ENCODE data around the gene PES1.
A peak's percentile ranks its signal among the peaks of the same experiment; 100 is the strongest.
"Not testable (repeated sequence)": the region's sequence is repeated elsewhere in the genome, so short reads cannot be mapped to it uniquely, and the experiment has no call there.

Gene PES1

GRCh38 chr22:30592360-30592713, 627 bp upstream of the PES1 start:
- not testable (repeated sequence) for H3K27ac ChIP-seq (ENCODE audit: low read depth, low read length); H3K79me2 ChIP-seq (ENCODE audit: control insufficient read depth, insufficient read depth, low read length, poor library complexity); H3K14ac ChIP-seq (ENCODE audit: low read length); H4K8ac ChIP-seq (ENCODE audit: low read depth, low read length); H3K79me1 ChIP-seq (ENCODE audit: low read length); H3K4me1 ChIP-seq (ENCODE audit: control insufficient read depth in 1 of 2, insufficient read depth in 2 of 2, low read length in 2 of 2); H3K9ac ChIP-seq (ENCODE audit: low read length); H3K18ac ChIP-seq (ENCODE audit: low read length); H3K23ac ChIP-seq (ENCODE audit: low read length); DNase-seq; H3K9me3 ChIP-seq (ENCODE audit: insufficient read depth, low read depth, low read length); H2BK120ac ChIP-seq (ENCODE audit: insufficient read depth, low read length, poor library complexity); H2BK5ac ChIP-seq (ENCODE audit: low read depth, low read length, poor library complexity); H3K4me3 ChIP-seq (ENCODE audit: low read depth, low read length); H2BK12ac ChIP-seq (ENCODE audit: low read length); H4K12ac ChIP-seq (ENCODE audit: low read depth, low read length); H4K91ac ChIP-seq (ENCODE audit: low read depth, low read length); H3K4ac ChIP-seq (ENCODE audit: low read depth, low read length); H2AFZ ChIP-seq (ENCODE audit: insufficient read depth, low read length, poor library complexity); H3K27me3 ChIP-seq (ENCODE audit: insufficient read depth, low read length); H2AK5ac ChIP-seq (ENCODE audit: low read length)
- peaks cover 16 to 19% of the 10 kb centered on the region in 2 experiments for H3K36me3 ChIP-seq (ENCODE audit: control insufficient read depth in 1 of 2, insufficient read depth in 2 of 2, low read length in 2 of 2)
- peak overlapping the region; percentile 45 for H3K4me2 ChIP-seq (ENCODE audit: low read length)
- no CpG with 5 or more reads among the region's 18 CpGs for WGBS (ENCODE audit: extremely low coverage, insufficient coverage, insufficient read length)

- Histone ChIP-seq H3K27me3 (ENCODE audit: insufficient read depth, low read length) (no peaks in the 10 kb centered on the region), H2AK5ac (ENCODE audit: low read length) (peak overlapping the region; percentile 27), H3K4me2 (ENCODE audit: low read length) (peak overlapping the region; percentile 82), H3K79me1 (ENCODE audit: low read length) (no peaks in the 10 kb centered on the region), H2AFZ (ENCODE audit: insufficient read depth, low read length, poor library complexity) (no peak overlapping the region), H2BK5ac (ENCODE audit: low read depth, low read length, poor library complexity) (no peak overlapping the region), H3K4me1 (ENCODE audit: control insufficient read depth in 1 of 2, insufficient read depth in 2 of 2, low read length in 2 of 2) (peaks cover 0 to 5% of the 10 kb centered on the region in 2 experiments), H2BK12ac (ENCODE audit: low read length) (no peak overlapping the region), H4K8ac (ENCODE audit: low read depth, low read length) (peak overlapping the region; percentile 70), H3K79me2 (ENCODE audit: control insufficient read depth, insufficient read depth, low read length, poor library complexity) (peaks cover 5% of the 10 kb centered on the region), H3K9me3 (ENCODE audit: insufficient read depth, low read depth, low read length) (no peaks in the 10 kb centered on the region), H3K18ac (ENCODE audit: low read length) (no peak overlapping the region), H4K91ac (ENCODE audit: low read depth, low read length) (peak overlapping the region; percentile 20), H3K9ac (ENCODE audit: low read length) (peak overlapping the region; percentile 91), H2BK120ac (ENCODE audit: insufficient read depth, low read length, poor library complexity) (no peak overlapping the region), H3K23ac (ENCODE audit: low read length) (peak overlapping the region; percentile 12), H3K14ac (ENCODE audit: low read length) (no peak overlapping the region), H3K4me3 (ENCODE audit: low read depth, low read length) (peak overlapping the region; percentile 80), H3K36me3 (ENCODE audit: control insufficient read depth in 1 of 2, insufficient read depth in 2 of 2, low read length in 2 of 2) (peaks cover 27 to 31% of the 10 kb centered on the region in 2 experiments), H4K12ac (ENCODE audit: low read depth, low read length) (peak overlapping the region; percentile 28), H3K27ac (ENCODE audit: low read depth, low read length) (no peak overlapping the region), H3K4ac (ENCODE audit: low read depth, low read length) (peak overlapping the region; percentile 80)
- WGBS (ENCODE audit: extremely low coverage, insufficient coverage, insufficient read length) = no CpG with 5 or more reads among the region's 14 CpGs
- DNase-seq = peak in 1 of 2 donors; percentile 32
Observed at GRCh38 chr22:30591191-30591587, 521 bp downstream of the PES1 start.

- Histone ChIP-seq H3K9me3 (ENCODE audit: insufficient read depth, low read depth, low read length) (no peaks in the 10 kb centered on the region), H3K4ac (ENCODE audit: low read depth, low read length) (no peak overlapping the region), H4K12ac (ENCODE audit: low read depth, low read length) (no peak overlapping the region), H3K27ac (ENCODE audit: low read depth, low read length) (no peak overlapping the region), H3K79me2 (ENCODE audit: control insufficient read depth, insufficient read depth, low read length, poor library complexity) (peaks cover 4% of the 10 kb centered on the region), H3K27me3 (ENCODE audit: insufficient read depth, low read length) (no peaks in the 10 kb centered on the region), H2BK12ac (ENCODE audit: low read length) (no peak overlapping the region), H2BK5ac (ENCODE audit: low read depth, low read length, poor library complexity) (no peak overlapping the region), H3K4me2 (ENCODE audit: low read length) (no peak overlapping the region), H4K91ac (ENCODE audit: low read depth, low read length) (no peak overlapping the region), H3K4me1 (ENCODE audit: control insufficient read depth in 1 of 2, insufficient read depth in 2 of 2, low read length in 2 of 2) (peaks cover 0 to 5% of the 10 kb centered on the region in 2 experiments), H2BK120ac (ENCODE audit: insufficient read depth, low read length, poor library complexity) (no peak overlapping the region), H3K18ac (ENCODE audit: low read length) (no peak overlapping the region), H2AK5ac (ENCODE audit: low read length) (no peak overlapping the region), H3K14ac (ENCODE audit: low read length) (no peak overlapping the region), H3K23ac (ENCODE audit: low read length) (no peak overlapping the region), H4K8ac (ENCODE audit: low read depth, low read length) (no peak overlapping the region), H3K9ac (ENCODE audit: low read length) (no peak overlapping the region), H3K4me3 (ENCODE audit: low read depth, low read length) (no peak overlapping the region), H3K79me1 (ENCODE audit: low read length) (no peaks in the 10 kb centered on the region), H3K36me3 (ENCODE audit: control insufficient read depth in 1 of 2, insufficient read depth in 2 of 2, low read length in 2 of 2) (peaks cover 69 to 77% of the 10 kb centered on the region in 2 experiments), H2AFZ (ENCODE audit: insufficient read depth, low read length, poor library complexity) (no peak overlapping the region)
- no CpG with 5 or more reads among the region's 8 CpGs for WGBS (ENCODE audit: extremely low coverage, insufficient coverage, insufficient read length)
- DNase-seq = no peak
Observed at GRCh38 chr22:30586414-30586813, 5.3 kb downstream of the PES1 start.

GRCh38 chr22:30584441-30584840, 7.3 kb downstream of the PES1 start:
- Histone ChIP-seq H3K4me3 (ENCODE audit: low read depth, low read length) (peak overlapping the region; percentile 21), H3K79me2 (ENCODE audit: control insufficient read depth, insufficient read depth, low read length, poor library complexity) (no peaks in the 10 kb centered on the region), H3K27ac (ENCODE audit: low read depth, low read length) (no peak overlapping the region), H3K79me1 (ENCODE audit: low read length) (no peaks in the 10 kb centered on the region), H2AK5ac (ENCODE audit: low read length) (no peak overlapping the region), H2BK120ac (ENCODE audit: insufficient read depth, low read length, poor library complexity) (no peak overlapping the region), H4K12ac (ENCODE audit: low read depth, low read length) (no peak overlapping the region), H3K27me3 (ENCODE audit: insufficient read depth, low read length) (no peaks in the 10 kb centered on the region), H3K4me2 (ENCODE audit: low read length) (no peak overlapping the region), H4K8ac (ENCODE audit: low read depth, low read length) (no peak overlapping the region), H3K4me1 (ENCODE audit: control insufficient read depth in 1 of 2, insufficient read depth in 2 of 2, low read length in 2 of 2) (no peaks in the 10 kb centered on the region), H3K9me3 (ENCODE audit: insufficient read depth, low read depth, low read length) (no peaks in the 10 kb centered on the region), H4K91ac (ENCODE audit: low read depth, low read length) (no peak overlapping the region), H3K36me3 (ENCODE audit: control insufficient read depth in 1 of 2, insufficient read depth in 2 of 2, low read length in 2 of 2) (peaks cover 89 to 96% of the 10 kb centered on the region in 2 experiments), H2BK5ac (ENCODE audit: low read depth, low read length, poor library complexity) (no peak overlapping the region), H2BK12ac (ENCODE audit: low read length) (no peak overlapping the region), H3K18ac (ENCODE audit: low read length) (no peak overlapping the region), H3K4ac (ENCODE audit: low read depth, low read length) (no peak overlapping the region), H3K14ac (ENCODE audit: low read length) (no peak overlapping the region), H3K9ac (ENCODE audit: low read length) (no peak overlapping the region), H2AFZ (ENCODE audit: insufficient read depth, low read length, poor library complexity) (no peak overlapping the region), H3K23ac (ENCODE audit: low read length) (no peak overlapping the region)
- no peak for DNase-seq
- no CpG with 5 or more reads among the region's 15 CpGs for whole genome bisulfite sequencing (ENCODE audit: extremely low coverage, insufficient coverage, insufficient read length)

All from trophoblast cell (in vitro differentiated cells and primary cell).